Activated CD4-positive, alpha-beta T cell treated with anti-CD3 and anti-CD28 coated beads, Interleukin-2, amount 10 ng/mL, durations not matched to agents 7 days and 5 days (primary cell): ENCODE measurements around the gene CTIF. TPM values are rescaled to one million over a fixed set of nuclear protein-coding genes. Genes with fewer than 3 reads are reported as not detected.

ENCODE experiments used
- CTCF ChIA-PET: fragments of 350-600 bp; sonication (Branson Sonifier 250); formaldehyde crosslinking; loops from one replicate; lab custom pipeline; 2021; ENCODE audit warnings: antibody characterized with exemption; lab: Charles Lee
- POLR2A ChIA-PET: fragments of 350-600 bp; sonication (Branson Sonifier 250); formaldehyde crosslinking; loops from one replicate; lab custom pipeline; 2021; ENCODE audit warnings: antibody characterized with exemption; lab: Charles Lee
- DNase-seq: peaks from one replicate; pipeline ENCODE4 v3.0.0-alpha.2; 2020
- H3K27ac Mint-ChIP-seq: one replicate; pipeline ENCODE4 v1.8.0; 2021; ENCODE audit warnings: mild to moderate bottlenecking, moderate library complexity, mixed read lengths
- H3K27me3 Mint-ChIP-seq: one replicate; pipeline ENCODE4 v1.8.0; 2021; ENCODE audit warnings: mixed read lengths
- H3K36me3 Mint-ChIP-seq: one replicate; pipeline ENCODE4 v1.8.0; 2021; ENCODE audit warnings: low read depth, mixed read lengths
- H3K4me1 Mint-ChIP-seq: one replicate; pipeline ENCODE4 v1.8.0; 2021; ENCODE audit warnings: mixed read lengths
- H3K4me3 Mint-ChIP-seq: one replicate; pipeline ENCODE4 v1.8.0; 2021; ENCODE audit warnings: mild to moderate bottlenecking, moderate library complexity, mixed read lengths
- H3K9me3 Mint-ChIP-seq: one replicate; pipeline ENCODE4 v1.8.0; 2021; ENCODE audit warnings: mixed read lengths
- total RNA-seq, 2 experiments: library from RNA; stranded (reverse); gene quantifications; one replicate each; pipeline ENCODE4 v1.2.3, GENCODE V29; 2021

Gene CTIF
- total RNA-seq, 2 experiments from 2014 or later: 1.5 to 2.7 TPM

- H3K4me3 Mint-ChIP-seq: no peak overlapping the region
- DNase-seq: no peak
- peaks cover 5% of the 10 kb centered on the region for H3K4me1 Mint-ChIP-seq
- ChIA-PET CTCF (no interaction called here), POLR2A (no interaction called here)
- H3K9me3 Mint-ChIP-seq: peaks cover 1% of the 10 kb centered on the region
- H3K27me3 Mint-ChIP-seq: peaks cover 2% of the 10 kb centered on the region
- H3K36me3 Mint-ChIP-seq: no peaks in the 10 kb centered on the region
- H3K27ac Mint-ChIP-seq: no peak overlapping the region
Measured at GRCh38 chr18:48563027-48563426, 24.2 kb downstream of the CTIF start.

GRCh38 chr18:48564139-48564538 lies 25.3 kb downstream of the CTIF start:
- ChIA-PET CTCF (interaction anchor here (1.1 kb wide), 2 partner anchors 8 to 21 kb away, joined by 3 read pairs; no protein-coding TSS in a partner anchor), POLR2A (no interaction called here)
- Mint-ChIP-seq H3K36me3 (no peaks in the 10 kb centered on the region), H3K9me3 (peaks cover 2% of the 10 kb centered on the region), H3K4me3 (no peak overlapping the region), H3K4me1 (peaks cover 5% of the 10 kb centered on the region), H3K27me3 (no peaks in the 10 kb centered on the region), H3K27ac (no peak overlapping the region)
- DNase-seq: no peak

DNA sequence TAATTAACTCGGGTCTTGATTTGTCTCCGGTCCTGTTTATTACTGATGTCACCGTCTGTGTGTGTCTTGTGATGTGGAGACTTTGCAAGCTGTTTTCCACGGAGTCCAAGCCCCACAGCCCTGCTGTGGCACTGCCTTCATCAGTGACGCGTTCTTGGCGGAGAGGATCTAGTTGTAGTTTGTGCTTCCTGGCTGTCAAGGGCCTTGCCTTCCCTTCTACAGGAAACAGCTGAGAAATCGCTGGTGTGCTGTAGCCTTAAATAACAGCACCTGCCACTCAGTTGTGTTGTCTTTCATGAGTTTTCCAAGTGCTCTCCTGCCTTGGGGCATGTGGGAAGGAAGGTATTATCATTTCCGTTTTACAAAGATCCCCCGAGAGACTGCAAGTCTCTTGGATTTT lies 26.3 kb downstream of the CTIF start:
- H3K4me1 Mint-ChIP-seq: peaks cover 5% of the 10 kb centered on the region
- H3K27ac Mint-ChIP-seq: no peak overlapping the region
- H3K4me3 Mint-ChIP-seq: no peak overlapping the region
- no peak for DNase-seq
- peaks cover 2% of the 10 kb centered on the region for H3K9me3 Mint-ChIP-seq
- no peaks in the 10 kb centered on the region for H3K27me3 Mint-ChIP-seq
- POLR2A ChIA-PET: no interaction called here
- CTCF ChIA-PET: interaction anchor here (1.1 kb wide), 1 partner anchor 22 kb away, joined by 3 read pairs; no protein-coding TSS in a partner anchor
- H3K36me3 Mint-ChIP-seq: no peaks in the 10 kb centered on the region

GRCh38 chr18:48566589-48566988 lies 27.8 kb downstream of the CTIF start:
- no peaks in the 10 kb centered on the region for H3K27me3 Mint-ChIP-seq
- DNase-seq: no peak
- peaks cover 5% of the 10 kb centered on the region for H3K4me1 Mint-ChIP-seq
- ChIA-PET CTCF (interaction anchor here (1.5 kb wide), 1 partner anchor 9 kb away, joined by 3 read pairs; no protein-coding TSS in a partner anchor), POLR2A (no interaction called here)
- no peak overlapping the region for H3K27ac Mint-ChIP-seq
- peaks cover 2% of the 10 kb centered on the region for H3K9me3 Mint-ChIP-seq
- no peak overlapping the region for H3K4me3 Mint-ChIP-seq
- H3K36me3 Mint-ChIP-seq: no peaks in the 10 kb centered on the region

GRCh38 chr18:48567388-48567787 lies 28.6 kb downstream of the CTIF start:
- Mint-ChIP-seq H3K9me3 (peaks cover 2% of the 10 kb centered on the region), H3K4me3 (no peak overlapping the region), H3K27ac (no peak overlapping the region), H3K36me3 (no peaks in the 10 kb centered on the region), H3K4me1 (peaks cover 5% of the 10 kb centered on the region), H3K27me3 (no peaks in the 10 kb centered on the region)
- CTCF ChIA-PET: interaction anchor here (1.6 kb wide), 1 partner anchor 9 kb away, joined by 3 read pairs; no protein-coding TSS in a partner anchor
- POLR2A ChIA-PET: no interaction called here
- no peak for DNase-seq

GRCh38 chr18:48569139-48569914 lies 30.5 kb downstream of the CTIF start:
- H3K27me3 Mint-ChIP-seq: no peaks in the 10 kb centered on the region
- DNase-seq: no peak
- no peaks in the 10 kb centered on the region for H3K4me1 Mint-ChIP-seq
- no peaks in the 10 kb centered on the region for H3K36me3 Mint-ChIP-seq
- no peak overlapping the region for H3K27ac Mint-ChIP-seq
- ChIA-PET CTCF (no interaction called here), POLR2A (no interaction called here)
- H3K4me3 Mint-ChIP-seq: no peak overlapping the region
- H3K9me3 Mint-ChIP-seq: peaks cover 2% of the 10 kb centered on the region

DNA sequence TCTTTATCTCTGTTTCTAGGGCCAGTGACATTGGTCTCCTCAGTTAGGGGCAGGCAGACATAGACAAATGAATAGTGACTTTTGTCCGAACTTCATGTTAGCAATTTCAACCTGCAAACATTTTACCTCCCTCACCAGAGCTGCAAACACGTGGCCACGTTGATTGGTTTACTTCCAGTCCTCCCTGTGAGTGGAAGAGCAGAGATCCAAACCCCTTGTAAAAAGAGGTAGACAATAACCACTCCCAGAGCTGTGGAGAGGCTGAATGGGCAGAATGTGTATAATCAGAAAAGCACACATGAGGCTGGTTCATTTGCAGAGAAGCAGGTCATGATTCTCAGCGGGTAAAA lies 31.1 kb downstream of the CTIF start:
- no peak for DNase-seq
- CTCF ChIA-PET: no interaction called here
- no peaks in the 10 kb centered on the region for H3K36me3 Mint-ChIP-seq
- POLR2A ChIA-PET: no interaction called here
- no peaks in the 10 kb centered on the region for H3K27me3 Mint-ChIP-seq
- peaks cover 2% of the 10 kb centered on the region for H3K9me3 Mint-ChIP-seq
- H3K27ac Mint-ChIP-seq: no peak overlapping the region
- no peaks in the 10 kb centered on the region for H3K4me1 Mint-ChIP-seq
- no peak overlapping the region for H3K4me3 Mint-ChIP-seq

DNA sequence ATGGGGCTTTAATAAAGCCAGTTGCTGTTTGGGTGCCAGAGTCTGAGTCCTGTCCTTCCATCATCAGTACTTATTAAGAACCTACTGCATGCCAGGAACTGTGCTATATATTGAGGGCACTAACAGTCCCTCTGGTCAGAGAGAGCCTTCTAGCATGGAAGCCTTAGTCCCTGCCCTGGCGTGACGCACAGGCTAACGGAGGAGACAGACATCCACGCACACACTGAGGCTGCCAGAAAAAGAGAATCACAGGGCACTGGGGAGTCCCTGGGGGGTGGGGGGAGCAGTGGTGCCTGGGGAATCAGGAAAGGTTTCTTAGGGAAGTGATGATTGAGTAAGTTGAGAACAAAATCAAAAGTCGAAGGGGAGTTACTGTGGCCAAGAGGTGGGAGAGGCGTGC lies 31.5 kb downstream of the CTIF start:
- no peak overlapping the region for H3K27ac Mint-ChIP-seq

GRCh38 chr18:48571639-48572384 lies 33.0 kb downstream of the CTIF start:
- CTCF ChIA-PET: no interaction called here
- no peaks in the 10 kb centered on the region for H3K27me3 Mint-ChIP-seq

More for the DNA sequence above, 31.5 kb downstream of the CTIF start:
- DNase-seq: no peak
- no peak overlapping the region for H3K4me3 Mint-ChIP-seq
- ChIA-PET CTCF (no interaction called here), POLR2A (no interaction called here)
- H3K36me3 Mint-ChIP-seq: no peaks in the 10 kb centered on the region
- peaks cover 2% of the 10 kb centered on the region for H3K9me3 Mint-ChIP-seq
- H3K4me1 Mint-ChIP-seq: no peaks in the 10 kb centered on the region
- no peaks in the 10 kb centered on the region for H3K27me3 Mint-ChIP-seq

DNA sequence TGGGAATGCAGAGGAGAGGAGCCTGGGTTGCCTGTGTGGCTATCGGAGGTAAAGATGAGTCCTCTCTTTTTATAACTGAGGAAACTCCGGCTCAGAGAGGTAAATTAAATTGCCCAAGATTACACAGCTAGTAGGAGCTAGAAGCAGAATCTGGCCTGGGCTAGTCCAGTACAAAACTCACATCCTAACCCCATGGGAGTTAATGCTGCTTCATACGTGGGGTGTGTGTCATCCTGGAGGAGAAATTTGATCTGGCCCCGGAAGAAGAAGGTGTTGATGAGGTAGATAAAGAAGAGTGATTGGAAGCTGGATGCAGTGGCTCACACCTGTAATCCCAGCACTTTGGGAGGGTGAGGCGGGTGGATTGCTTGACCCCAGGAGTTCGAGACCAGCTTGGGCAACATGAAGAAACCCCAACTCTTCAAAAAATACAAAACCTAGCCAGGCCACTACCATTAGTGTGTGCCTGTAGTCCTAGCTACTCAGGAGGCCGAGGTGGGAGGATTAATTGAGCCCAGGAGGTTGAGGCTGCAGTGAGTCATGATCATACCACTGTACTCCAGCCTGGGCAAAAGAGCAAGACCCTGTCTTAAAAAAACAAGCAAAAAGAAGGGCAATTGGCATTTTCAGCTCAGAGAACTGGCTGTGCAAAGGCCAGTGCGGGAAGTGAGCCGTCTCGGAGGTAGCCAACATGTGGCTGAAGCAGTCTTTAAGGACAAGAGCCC lies 33.7 kb downstream of the CTIF start:
- Mint-ChIP-seq H3K9me3 (peaks cover 2% of the 10 kb centered on the region), H3K36me3 (no peaks in the 10 kb centered on the region), H3K27ac (no peak overlapping the region), H3K4me3 (no peak overlapping the region), H3K4me1 (no peaks in the 10 kb centered on the region), H3K27me3 (no peaks in the 10 kb centered on the region)
- CTCF ChIA-PET: no interaction called here
- POLR2A ChIA-PET: no interaction called here
- no peak for DNase-seq

More at GRCh38 chr18:48571639-48572384, 33.0 kb downstream of the CTIF start:
- no peaks in the 10 kb centered on the region for H3K36me3 Mint-ChIP-seq
- no peak for DNase-seq
- H3K4me3 Mint-ChIP-seq: no peak overlapping the region
- H3K27ac Mint-ChIP-seq: no peak overlapping the region
- no peaks in the 10 kb centered on the region for H3K4me1 Mint-ChIP-seq
- H3K9me3 Mint-ChIP-seq: peaks cover 2% of the 10 kb centered on the region
- POLR2A ChIA-PET: no interaction called here

DNA sequence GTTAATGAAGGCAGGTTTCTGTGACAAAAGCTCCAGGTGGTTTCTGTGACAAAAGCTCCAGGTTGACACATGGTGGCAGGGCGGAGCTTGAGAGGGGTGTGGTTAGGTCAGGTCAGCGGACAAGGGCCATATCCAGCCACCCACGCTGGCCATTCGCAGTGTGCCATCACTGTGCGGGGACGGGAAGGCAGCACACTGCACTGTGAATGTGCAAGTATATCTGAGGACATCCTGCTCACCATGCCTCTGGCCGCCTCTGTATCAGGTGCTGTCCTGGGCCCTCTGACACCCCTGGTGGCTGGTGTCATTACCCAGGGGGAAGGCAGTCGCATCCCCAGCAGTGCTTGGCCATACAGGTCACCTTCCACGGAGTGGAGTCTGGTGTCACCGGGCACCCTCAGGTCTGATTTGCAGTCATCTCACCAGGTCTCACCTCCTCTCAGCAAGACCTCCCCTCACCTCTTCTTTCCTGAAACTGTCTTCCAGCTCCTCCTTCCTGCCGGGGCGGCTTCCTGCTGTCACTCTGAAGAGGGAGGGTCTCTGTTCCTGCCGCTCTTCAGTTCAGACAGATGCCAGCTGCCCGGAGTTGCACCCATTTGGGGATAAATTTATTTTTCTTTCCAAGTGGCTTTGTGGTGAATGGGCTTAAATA lies 34.9 kb downstream of the CTIF start:
- no peaks in the 10 kb centered on the region for H3K27me3 Mint-ChIP-seq
- peaks cover 2% of the 10 kb centered on the region for H3K9me3 Mint-ChIP-seq
- ChIA-PET CTCF (no interaction called here), POLR2A (no interaction called here)
- H3K4me3 Mint-ChIP-seq: no peak overlapping the region
- H3K27ac Mint-ChIP-seq: no peak overlapping the region
- no peak for DNase-seq
- no peaks in the 10 kb centered on the region for H3K36me3 Mint-ChIP-seq
- no peaks in the 10 kb centered on the region for H3K4me1 Mint-ChIP-seq

- no peak overlapping the region for H3K4me3 Mint-ChIP-seq
- POLR2A ChIA-PET: no interaction called here
- CTCF ChIA-PET: no interaction called here
- no peaks in the 10 kb centered on the region for H3K36me3 Mint-ChIP-seq
- no peak for DNase-seq
- no peak overlapping the region for H3K27ac Mint-ChIP-seq
- H3K27me3 Mint-ChIP-seq: no peaks in the 10 kb centered on the region
- peaks cover 2% of the 10 kb centered on the region for H3K9me3 Mint-ChIP-seq
- no peaks in the 10 kb centered on the region for H3K4me1 Mint-ChIP-seq
Measured at GRCh38 chr18:48574667-48575300, 36.0 kb downstream of the CTIF start.
